Measurements from ENCODE around the gene DPT.

- no peak for TF ChIP-seq CTCF (IDR thresholded peaks at IDR 0.05)
- TF ChIP-seq POLR2A (IDR thresholded peaks at IDR 0.05) = no peak
These were observed 398 bp upstream of the DPT start for GRCh38 chr1:168729405-168729802.
